NAMALWA (cell line): Measurements from ENCODE around the gene FBXO9.

Experiments used
- DNase-seq: peaks from one replicate; pipeline ENCODE4 v3.0.0-alpha.2; 2015; ENCODE audit warnings: low spot score

The FBXO9 gene

GRCh38 chr6:53136000-53136609 is 70.9 kb downstream of the FBXO9 start:
- no peak for DNase-seq

- DNase-seq: no peak
Measured at GRCh38 chr6:53139841-53140413, 74.7 kb downstream of the FBXO9 start.

- DNase-seq: no peak
Measured at GRCh38 chr6:53142810-53143209, 77.6 kb downstream of the FBXO9 start.

- no peak for DNase-seq
Measured at GRCh38 chr6:53143710-53144109, 78.5 kb downstream of the FBXO9 start.

GRCh38 chr6:53144802-53145201 is 79.6 kb downstream of the FBXO9 start:
- DNase-seq: no peak

- no peak for DNase-seq
Measured at GRCh38 chr6:53148684-53149083, 83.5 kb downstream of the FBXO9 start, which contains the start of gene GCM1. Gene GCM1 (minus strand): TSS chr6:53148841. CDS start chr6:53145632, 3,209 bp downstream.
